ENCODE measurements around the gene CUL4A. TPM values are rescaled to one million over a fixed set of nuclear protein-coding genes. Genes with fewer than 3 reads are reported as not detected.

CUL4A gene
- total RNA-seq, 1 experiment from 2014 or later: 91.0 TPM

DNA sequence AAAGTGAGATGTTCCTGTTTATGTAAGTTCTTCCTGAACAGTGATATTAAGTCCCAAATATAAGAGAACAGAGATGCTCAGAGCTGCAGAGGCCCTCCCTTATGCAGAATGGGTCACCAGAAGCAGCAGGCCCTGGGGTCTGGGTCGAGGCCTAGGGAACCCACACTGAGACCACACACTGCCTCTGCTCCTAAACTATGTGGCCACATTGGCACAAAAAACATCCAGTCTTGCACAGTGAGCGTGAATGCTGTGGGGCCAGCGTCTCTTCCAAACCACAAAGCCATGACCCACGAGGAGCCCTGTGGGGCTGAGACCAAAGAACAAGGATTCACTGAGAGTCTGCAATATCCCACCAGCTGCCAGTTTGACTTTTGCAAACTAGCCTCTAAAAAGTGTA is 27.4 kb upstream of the CUL4A start:
- Histone ChIP-seq H2AFZ (no peak overlapping the region), H3K4me3 (no peak overlapping the region), H3K36me3 (ENCODE audit: low read depth) (peaks cover 59% of the 10 kb centered on the region), H3K79me2 (ENCODE audit: low read depth) (peaks cover 22% of the 10 kb centered on the region), H3K27me3 (ENCODE audit: insufficient read depth, low read depth) (no peaks in the 10 kb centered on the region), H3K4me2 (no peak overlapping the region), H4K20me1 (ENCODE audit: insufficient read depth) (peaks cover 10% of the 10 kb centered on the region), H3K9me2 (ENCODE audit: insufficient read depth) (no peaks in the 10 kb centered on the region), H3K9me3 (ENCODE audit: insufficient read depth, low read depth) (no peaks in the 10 kb centered on the region), H3F3A (ENCODE audit: insufficient read depth, low read depth) (peaks cover 5% of the 10 kb centered on the region), H3K4me1 (replicated peaks; ENCODE audit: insufficient read depth) (peaks cover 5% of the 10 kb centered on the region), H3K27ac (no peak overlapping the region)
- intact Hi-C loops (cut with micrococcal nuclease; ENCODE audit: unreplicated experiment): no loop called here
- DNase-seq: no peak
- ChIA-PET CTCF (no interaction called here), POLR2A (ENCODE audit: unreplicated experiment) (no interaction called here)
- BruUV-seq (replicated peaks): no TSS peak
- TF ChIP-seq, protein P1, sequence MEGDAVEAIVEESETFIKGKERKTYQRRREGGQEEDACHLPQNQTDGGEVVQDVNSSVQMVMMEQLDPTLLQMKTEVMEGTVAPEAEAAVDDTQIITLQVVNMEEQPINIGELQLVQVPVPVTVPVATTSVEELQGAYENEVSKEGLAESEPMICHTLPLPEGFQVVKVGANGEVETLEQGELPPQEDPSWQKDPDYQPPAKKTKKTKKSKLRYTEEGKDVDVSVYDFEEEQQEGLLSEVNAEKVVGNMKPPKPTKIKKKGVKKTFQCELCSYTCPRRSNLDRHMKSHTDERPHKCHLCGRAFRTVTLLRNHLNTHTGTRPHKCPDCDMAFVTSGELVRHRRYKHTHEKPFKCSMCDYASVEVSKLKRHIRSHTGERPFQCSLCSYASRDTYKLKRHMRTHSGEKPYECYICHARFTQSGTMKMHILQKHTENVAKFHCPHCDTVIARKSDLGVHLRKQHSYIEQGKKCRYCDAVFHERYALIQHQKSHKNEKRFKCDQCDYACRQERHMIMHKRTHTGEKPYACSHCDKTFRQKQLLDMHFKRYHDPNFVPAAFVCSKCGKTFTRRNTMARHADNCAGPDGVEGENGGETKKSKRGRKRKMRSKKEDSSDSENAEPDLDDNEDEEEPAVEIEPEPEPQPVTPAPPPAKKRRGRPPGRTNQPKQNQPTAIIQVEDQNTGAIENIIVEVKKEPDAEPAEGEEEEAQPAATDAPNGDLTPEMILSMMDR (conservative IDR thresholded peaks at IDR 0.05): no peak
- TF ChIP-seq EZH2 (IDR thresholded peaks at IDR 0.05; ENCODE audit: low read depth): no peak

DNA sequence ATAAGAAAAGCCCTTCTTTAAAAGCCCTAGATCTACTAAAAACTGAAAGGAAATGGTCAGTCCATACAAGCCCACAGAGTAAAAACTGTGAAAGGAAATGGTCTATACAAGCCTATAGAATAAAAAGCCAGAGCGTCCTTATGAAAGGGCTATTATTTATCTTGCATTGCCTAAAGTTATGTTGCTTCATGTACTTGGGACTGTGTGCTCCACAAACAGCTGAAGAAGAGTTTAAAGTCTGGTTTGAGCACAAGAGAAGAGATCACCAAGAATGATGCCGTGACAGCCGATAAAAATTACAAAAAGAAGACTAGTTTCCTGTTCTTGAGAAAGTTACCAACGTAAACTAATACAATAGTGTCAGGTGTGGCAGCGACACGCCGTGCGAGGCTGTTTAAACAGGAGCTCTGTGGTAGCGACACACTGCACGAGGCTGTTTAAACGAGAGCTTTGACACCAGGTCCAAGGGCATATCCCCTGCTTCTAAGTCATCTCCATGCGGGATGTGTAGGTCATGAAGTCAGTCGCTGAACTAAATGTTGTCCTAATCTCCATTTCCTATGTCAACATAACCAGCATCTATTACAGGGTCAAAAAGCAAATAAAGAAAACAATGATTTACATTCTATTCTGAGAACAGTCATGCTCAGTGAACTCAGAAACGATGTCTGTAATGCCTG is 25.8 kb upstream of the CUL4A start:
- intact Hi-C loops (cut with micrococcal nuclease; ENCODE audit: unreplicated experiment): no loop called here
- CTCF ChIA-PET: no interaction called here

DNA sequence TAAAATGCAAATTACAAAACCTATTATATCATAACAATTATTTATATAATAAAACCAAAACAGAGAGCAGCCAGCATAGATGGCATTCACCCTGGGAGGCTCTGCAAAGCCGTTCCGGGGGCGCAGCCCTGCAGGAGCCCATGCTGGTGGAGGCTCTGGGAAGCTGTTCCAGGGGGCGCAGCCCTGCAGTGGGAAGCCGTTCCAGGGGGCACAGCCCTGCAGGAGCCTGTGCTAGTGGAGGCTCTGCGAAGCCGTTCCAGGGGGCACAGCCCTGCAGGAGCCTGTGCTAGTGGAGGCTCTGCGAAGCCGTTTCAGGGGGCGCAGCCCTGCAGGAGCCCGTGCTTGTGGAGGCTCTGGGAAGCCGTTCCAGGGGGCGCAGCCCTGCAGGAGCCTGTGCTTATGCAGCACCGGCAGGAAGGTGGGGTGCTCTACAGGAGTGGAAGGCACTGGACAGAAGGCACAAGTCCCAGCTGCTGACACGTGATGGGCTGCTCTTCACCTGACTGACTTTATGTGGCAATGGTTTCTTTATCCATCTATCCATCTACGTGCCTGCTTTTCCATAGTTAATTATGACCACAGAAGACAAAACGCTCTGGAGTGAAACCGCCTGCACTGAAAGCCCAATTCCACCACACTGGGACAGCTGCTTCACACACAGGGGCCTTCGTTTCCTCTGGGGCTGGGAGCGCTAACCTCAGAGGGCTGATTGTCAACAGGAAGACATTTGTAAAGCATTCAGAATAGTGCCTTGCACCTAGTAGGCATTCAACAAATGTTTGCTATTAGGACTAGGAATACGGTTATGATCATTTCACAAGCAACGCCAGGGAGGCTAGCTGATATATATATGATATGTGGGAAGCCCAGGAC is 24.6 kb upstream of the CUL4A start:
- ChIA-PET CTCF (interaction anchor here (0.6 kb wide), 1 partner anchor 402 kb away, joined by 8 read pairs; no protein-coding TSS in a partner anchor), POLR2A (ENCODE audit: unreplicated experiment) (interaction anchor here (0.7 kb wide), 1 partner anchor 310 kb away, joined by 3 read pairs; no protein-coding TSS in a partner anchor)
- H3K4me3 ChIP-seq: no peak overlapping the region
- H4K20me1 ChIP-seq (ENCODE audit: insufficient read depth): peaks cover 9% of the 10 kb centered on the region
- intact Hi-C loops (cut with micrococcal nuclease; ENCODE audit: unreplicated experiment): no loop called here
- no peak for DNase-seq
- H3K9me2 ChIP-seq (ENCODE audit: insufficient read depth): no peaks in the 10 kb centered on the region
- H3K9me3 ChIP-seq (ENCODE audit: insufficient read depth, low read depth): no peaks in the 10 kb centered on the region
- BruUV-seq (replicated peaks): no TSS peak
- H3K4me1 ChIP-seq (replicated peaks; ENCODE audit: insufficient read depth): peaks cover 18% of the 10 kb centered on the region
- H3K27ac ChIP-seq: no peak overlapping the region
- peaks cover 54% of the 10 kb centered on the region for H3K36me3 ChIP-seq (ENCODE audit: low read depth)
- no peak for TF ChIP-seq EZH2 (IDR thresholded peaks at IDR 0.05; ENCODE audit: low read depth)
- TF ChIP-seq, protein P1 (conservative IDR thresholded peaks at IDR 0.05): no peak
- H3K79me2 ChIP-seq (ENCODE audit: low read depth): peaks cover 23% of the 10 kb centered on the region
- no peak overlapping the region for H3K4me2 ChIP-seq
- peaks cover 25% of the 10 kb centered on the region for H3F3A ChIP-seq (ENCODE audit: insufficient read depth, low read depth)
- no peak overlapping the region for H2AFZ ChIP-seq
- no peaks in the 10 kb centered on the region for H3K27me3 ChIP-seq (ENCODE audit: insufficient read depth, low read depth)

More for the DNA sequence above, 25.8 kb upstream of the CUL4A start:
- Histone ChIP-seq H3K4me3 (no peak overlapping the region), H3K27me3 (ENCODE audit: insufficient read depth, low read depth) (no peaks in the 10 kb centered on the region), H3K9me3 (ENCODE audit: insufficient read depth, low read depth) (no peaks in the 10 kb centered on the region), H2AFZ (no peak overlapping the region), H3K4me1 (replicated peaks; ENCODE audit: insufficient read depth) (peaks cover 18% of the 10 kb centered on the region), H3F3A (ENCODE audit: insufficient read depth, low read depth) (peaks cover 17% of the 10 kb centered on the region), H3K36me3 (ENCODE audit: low read depth) (peaks cover 51% of the 10 kb centered on the region), H3K4me2 (no peak overlapping the region), H3K79me2 (ENCODE audit: low read depth) (peaks cover 23% of the 10 kb centered on the region), H4K20me1 (ENCODE audit: insufficient read depth) (peaks cover 11% of the 10 kb centered on the region), H3K27ac (no peak overlapping the region), H3K9me2 (ENCODE audit: insufficient read depth) (no peaks in the 10 kb centered on the region)
- TF ChIP-seq, protein P1 (conservative IDR thresholded peaks at IDR 0.05): no peak
- no peak for TF ChIP-seq EZH2 (IDR thresholded peaks at IDR 0.05; ENCODE audit: low read depth)
- no TSS peak for BruUV-seq (replicated peaks)
- DNase-seq: no peak
- POLR2A ChIA-PET (ENCODE audit: unreplicated experiment): no interaction called here
